Activated naive CD4-positive, alpha-beta T cell treated with anti-CD3 and anti-CD28 coated beads for 36 hours (primary cell): ENCODE results near the gene SLC18B1. TPM values are rescaled to one million over a fixed set of nuclear protein-coding genes. Genes with fewer than 3 reads are reported as not detected.

ENCODE experiments used
- total RNA-seq, 2 experiments: library from RNA; stranded (reverse); gene quantifications; one replicate each; pipeline ENCODE4 v1.2.3, GENCODE V29; 2021

The SLC18B1 gene
- total RNA-seq, 2 experiments from 2014 or later: 5.1 to 6.1 TPM

Other genes with a start within 250 kb of the SLC18B1 start
- gene TAAR8, start 246.0 kb downstream of the SLC18B1 start, total RNA-seq: not detected
- not detected for gene TAAR6, start 228.3 kb downstream of the SLC18B1 start, total RNA-seq
- gene TAAR5, start 208.9 kb downstream of the SLC18B1 start, total RNA-seq: not detected
- not detected for gene TAAR2, start 174.4 kb downstream of the SLC18B1 start, total RNA-seq
- not detected for gene TAAR1, start 139.5 kb downstream of the SLC18B1 start, total RNA-seq
- not detected for gene VNN1, start 84.6 kb downstream of the SLC18B1 start, total RNA-seq
- 1 to 10 TPM; 7.3 to 7.8 TPM for gene VNN2, start 40.7 kb downstream of the SLC18B1 start, total RNA-seq
- 1,000 to 10,000 TPM; 2,152 to 2,208 TPM for gene RPS12, start 15.9 kb upstream of the SLC18B1 start, total RNA-seq